Measurements from ENCODE around the gene IL37.
"Not testable (repeated sequence)": the region's sequence is repeated elsewhere in the genome, so short reads cannot be mapped to it uniquely, and the experiment has no call there.

Gene IL37

GRCh38 chr2:112893752-112894151 is 17.2 kb upstream of the IL37 start:
- TF ChIP-seq CTCF (IDR thresholded peaks at IDR 0.05; ENCODE audit: extremely low read depth, missing control alignments): no peak
- no peak for DNase-seq (ENCODE audit: low spot score)

GRCh38 chr2:112896909-112897623 is 13.9 kb upstream of the IL37 start:
- no peak for TF ChIP-seq CTCF (IDR thresholded peaks at IDR 0.05; ENCODE audit: extremely low read depth, missing control alignments)
- no peak for DNase-seq (ENCODE audit: low spot score)

- no peak for TF ChIP-seq CTCF (IDR thresholded peaks at IDR 0.05; ENCODE audit: extremely low read depth, missing control alignments)
- DNase-seq (ENCODE audit: low spot score): no peak
These were observed 13.4 kb upstream of the IL37 start for GRCh38 chr2:112897624-112897978.

GRCh38 chr2:112901431-112902065 is 9.4 kb upstream of the IL37 start:
- DNase-seq (ENCODE audit: low spot score): not testable (repeated sequence)

GRCh38 chr2:112902816-112903215 is 8.1 kb upstream of the IL37 start:
- DNase-seq (ENCODE audit: low spot score): no peak
- TF ChIP-seq CTCF (IDR thresholded peaks at IDR 0.05; ENCODE audit: extremely low read depth, missing control alignments): no peak

GRCh38 chr2:112904883-112905282 is 6.1 kb upstream of the IL37 start:
- TF ChIP-seq CTCF (IDR thresholded peaks at IDR 0.05; ENCODE audit: extremely low read depth, missing control alignments): no peak
- DNase-seq (ENCODE audit: low spot score): no peak

GRCh38 chr2:112906276-112906675 is 4.7 kb upstream of the IL37 start:
- no peak for DNase-seq (ENCODE audit: low spot score)
- no peak for TF ChIP-seq CTCF (IDR thresholded peaks at IDR 0.05; ENCODE audit: extremely low read depth, missing control alignments)

Measured in GM20000 (cell line).